Activated CD8-positive, alpha-beta T cell treated with anti-CD3 and anti-CD28 coated beads, Interleukin-2, amount 10 ng/mL, durations not matched to agents 7 days and 5 days (primary cell): Measurements from ENCODE around the gene MAST4. TPM values are rescaled to one million over a fixed set of nuclear protein-coding genes. Genes with fewer than 3 reads are reported as not detected.

Experiments
- ATAC-seq: fragments of 150-1000 bp; cut with Tn5 transposase; one replicate; pipeline ENCODE4 v1.10.0; 2021; ENCODE audit warnings: moderate library complexity
- CTCF ChIA-PET: fragments of 350-600 bp; sonication (Branson Sonifier 250); formaldehyde crosslinking; loops from one replicate; lab custom pipeline; 2021; ENCODE audit warnings: antibody characterized with exemption; lab: Charles Lee
- POLR2A ChIA-PET: fragments of 350-600 bp; sonication (Branson Sonifier 250); formaldehyde crosslinking; loops from one replicate; lab custom pipeline; 2021; ENCODE audit warnings: antibody characterized with exemption; lab: Charles Lee
- DNase-seq: peaks from one replicate; pipeline ENCODE4 v3.0.0-alpha.2; 2020
- H3K27ac Mint-ChIP-seq: one replicate; pipeline ENCODE4 v1.8.0; 2021; ENCODE audit warnings: mild to moderate bottlenecking, mixed read lengths
- H3K27me3 Mint-ChIP-seq: one replicate; pipeline ENCODE4 v1.8.0; 2021; ENCODE audit warnings: low read depth, mixed read lengths
- H3K36me3 Mint-ChIP-seq: one replicate; pipeline ENCODE4 v1.8.0; 2021; ENCODE audit warnings: low read depth, mixed read lengths
- H3K4me1 Mint-ChIP-seq: one replicate; pipeline ENCODE4 v1.8.0; 2021; ENCODE audit warnings: low read depth, mixed read lengths
- H3K4me3 Mint-ChIP-seq: one replicate; pipeline ENCODE4 v1.8.0; 2021; ENCODE audit warnings: mild to moderate bottlenecking, mixed read lengths
- H3K9me3 Mint-ChIP-seq: one replicate; pipeline ENCODE4 v1.8.0; 2022; ENCODE audit warnings: mixed read lengths; ENCODE audit not compliant: insufficient read depth
- total RNA-seq, 2 experiments: library from RNA; stranded (reverse); gene quantifications; one replicate each; pipeline ENCODE4 v1.2.3, GENCODE V29; 2021

The MAST4 gene
- total RNA-seq, 2 experiments from 2014 or later, result 5.5 to 7.1 TPM

GRCh38 chr5:66717455-66718373 is 121.5 kb downstream of the MAST4 start:
- Mint-ChIP-seq H3K4me1 (no peaks in the 10 kb centered on the region), H3K27ac (no peak overlapping the region), H3K4me3 (no peak overlapping the region), H3K27me3 (peaks cover 17% of the 10 kb centered on the region), H3K9me3 (no peaks in the 10 kb centered on the region), H3K36me3 (no peaks in the 10 kb centered on the region)
- ChIA-PET CTCF (no interaction called here), POLR2A (no interaction called here)
- DNase-seq (no peak), ATAC-seq (no peak)

DNA sequence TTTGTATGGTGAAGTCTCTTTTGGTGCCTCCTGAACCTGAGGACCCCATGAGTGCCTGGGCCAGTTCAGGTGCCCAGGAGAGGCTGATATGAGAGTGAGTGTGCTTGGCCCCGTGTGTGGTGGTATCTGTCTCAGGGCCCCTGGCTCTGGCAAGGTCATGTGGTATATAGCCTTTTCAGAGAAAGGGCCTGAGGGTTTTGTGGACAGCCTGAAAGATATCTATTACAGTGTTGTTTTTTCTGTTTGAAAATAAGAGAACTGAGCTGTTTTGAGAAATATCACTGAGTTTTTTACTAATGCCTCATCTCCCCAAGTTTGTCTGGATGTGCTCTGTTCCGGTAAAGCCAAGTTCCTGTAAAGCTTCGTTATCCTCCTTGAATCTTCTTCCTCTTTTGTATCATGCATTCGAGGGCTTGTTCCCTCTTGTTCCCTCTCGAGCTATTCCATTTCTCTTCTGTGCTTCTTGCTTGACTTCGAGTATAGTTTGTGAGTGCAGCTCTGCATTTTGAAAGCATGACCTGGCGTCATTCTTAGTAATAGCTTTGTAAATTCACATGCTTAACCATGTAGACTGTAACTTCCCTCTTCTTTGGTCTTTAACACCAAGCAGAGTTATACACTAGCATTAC is 122.3 kb downstream of the MAST4 start:
- Mint-ChIP-seq H3K4me3 (no peak overlapping the region), H3K36me3 (no peaks in the 10 kb centered on the region), H3K27me3 (peaks cover 17% of the 10 kb centered on the region), H3K4me1 (no peaks in the 10 kb centered on the region), H3K27ac (no peak overlapping the region), H3K9me3 (no peaks in the 10 kb centered on the region)
- ChIA-PET CTCF (no interaction called here), POLR2A (no interaction called here)
- DNase-seq (no peak), ATAC-seq (no peak)

- CTCF ChIA-PET, result no interaction called here
- H3K27me3 Mint-ChIP-seq, result peaks cover 21% of the 10 kb centered on the region
- H3K4me1 Mint-ChIP-seq, result no peaks in the 10 kb centered on the region
- DNase-seq (no peak), ATAC-seq (no peak)
- H3K36me3 Mint-ChIP-seq, result no peaks in the 10 kb centered on the region
- POLR2A ChIA-PET, result no interaction called here
- H3K9me3 Mint-ChIP-seq, result no peaks in the 10 kb centered on the region
- no peak overlapping the region for H3K27ac Mint-ChIP-seq
- H3K4me3 Mint-ChIP-seq, result no peak overlapping the region
These were observed 124.6 kb downstream of the MAST4 start for GRCh38 chr5:66720780-66721179.

- no peak for ATAC-seq
- no peaks in the 10 kb centered on the region for H3K4me1 Mint-ChIP-seq
- H3K27me3 Mint-ChIP-seq, result peaks cover 24% of the 10 kb centered on the region
These were observed 126.5 kb downstream of the MAST4 start for GRCh38 chr5:66722686-66723085.

GRCh38 chr5:66724349-66725139 is 128.4 kb downstream of the MAST4 start:
- H3K27me3 Mint-ChIP-seq, result peaks cover 25% of the 10 kb centered on the region
- H3K4me3 Mint-ChIP-seq, result no peak overlapping the region
- no peaks in the 10 kb centered on the region for H3K9me3 Mint-ChIP-seq
- no peak overlapping the region for H3K27ac Mint-ChIP-seq
- H3K36me3 Mint-ChIP-seq, result no peaks in the 10 kb centered on the region
- DNase-seq (no peak), ATAC-seq (no peak)
- H3K4me1 Mint-ChIP-seq, result no peaks in the 10 kb centered on the region
- POLR2A ChIA-PET, result no interaction called here
- CTCF ChIA-PET, result interaction anchor here (0.9 kb wide), 1 partner anchor 418 kb away, joined by 3 read pairs; no protein-coding TSS in a partner anchor

More at GRCh38 chr5:66722686-66723085, 126.5 kb downstream of the MAST4 start:
- CTCF ChIA-PET, result no interaction called here
- DNase-seq, result no peak
- no peak overlapping the region for H3K4me3 Mint-ChIP-seq
- POLR2A ChIA-PET, result no interaction called here
- no peak overlapping the region for H3K27ac Mint-ChIP-seq
- no peaks in the 10 kb centered on the region for H3K36me3 Mint-ChIP-seq
- H3K9me3 Mint-ChIP-seq, result no peaks in the 10 kb centered on the region

DNA sequence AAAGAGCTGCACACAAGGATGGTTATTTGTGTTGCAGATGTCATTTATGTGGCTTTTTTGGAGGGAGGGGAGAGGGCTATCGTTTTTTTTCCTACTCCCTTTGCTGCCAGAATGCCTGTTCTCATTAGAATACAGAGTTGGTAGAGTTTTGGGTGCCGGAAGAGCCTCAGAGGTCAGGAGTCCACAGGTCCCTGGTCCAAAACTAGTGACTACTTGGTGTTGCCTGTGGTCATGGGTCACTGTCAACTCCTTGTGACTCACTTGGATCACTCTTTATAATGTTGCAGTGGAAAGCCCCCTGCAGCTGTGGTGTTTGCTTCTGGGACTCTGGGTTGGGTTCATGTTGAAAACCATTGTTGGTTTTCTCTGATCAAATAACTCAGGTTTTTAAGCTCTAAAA is 131.4 kb downstream of the MAST4 start:
- Mint-ChIP-seq H3K36me3 (no peaks in the 10 kb centered on the region), H3K4me3 (no peak overlapping the region), H3K27me3 (peaks cover 20% of the 10 kb centered on the region), H3K9me3 (no peaks in the 10 kb centered on the region), H3K4me1 (no peaks in the 10 kb centered on the region), H3K27ac (no peak overlapping the region)
- DNase-seq (no peak), ATAC-seq (no peak)
- CTCF ChIA-PET, result no interaction called here
- POLR2A ChIA-PET, result no interaction called here

- ATAC-seq, result no peak
- DNase-seq, result no peak
- no peaks in the 10 kb centered on the region for H3K4me1 Mint-ChIP-seq
- H3K27me3 Mint-ChIP-seq, result peaks cover 23% of the 10 kb centered on the region
- POLR2A ChIA-PET, result no interaction called here
- H3K9me3 Mint-ChIP-seq, result no peaks in the 10 kb centered on the region
- CTCF ChIA-PET, result no interaction called here
- H3K4me3 Mint-ChIP-seq, result no peak overlapping the region
- H3K27ac Mint-ChIP-seq, result no peak overlapping the region
- H3K36me3 Mint-ChIP-seq, result no peaks in the 10 kb centered on the region
These were observed 131.9 kb downstream of the MAST4 start for GRCh38 chr5:66728049-66728448.

- H3K4me1 Mint-ChIP-seq, result no peaks in the 10 kb centered on the region
- CTCF ChIA-PET, result no interaction called here
- no peak for ATAC-seq
- H3K9me3 Mint-ChIP-seq, result no peaks in the 10 kb centered on the region
- POLR2A ChIA-PET, result no interaction called here
- no peak overlapping the region for H3K27ac Mint-ChIP-seq
- DNase-seq, result no peak
- H3K36me3 Mint-ChIP-seq, result no peaks in the 10 kb centered on the region
- no peak overlapping the region for H3K4me3 Mint-ChIP-seq
- peaks cover 17% of the 10 kb centered on the region for H3K27me3 Mint-ChIP-seq
These were observed 140.9 kb downstream of the MAST4 start for GRCh38 chr5:66737096-66737495.

DNA sequence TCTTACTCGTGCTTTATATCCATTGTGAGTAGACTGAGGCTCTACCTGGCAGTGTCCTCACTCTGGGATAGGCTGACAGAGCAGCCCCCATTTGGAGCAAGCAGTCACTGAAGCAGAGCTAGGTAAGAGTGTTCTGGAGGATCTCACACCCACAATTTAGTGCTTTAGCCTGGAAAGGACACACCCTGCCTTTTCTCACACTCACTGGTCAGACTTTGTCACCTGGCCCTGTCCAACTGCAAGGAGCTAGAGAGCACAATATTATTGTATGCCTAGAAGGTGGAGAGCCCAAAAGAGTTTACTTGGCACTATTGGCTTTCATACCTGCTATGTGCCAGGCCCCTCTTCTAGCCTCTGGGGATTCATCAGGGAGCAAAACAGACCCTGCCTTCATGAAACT is 141.9 kb downstream of the MAST4 start:
- Mint-ChIP-seq H3K4me3 (no peak overlapping the region), H3K4me1 (peaks cover 7% of the 10 kb centered on the region), H3K27me3 (peaks cover 12% of the 10 kb centered on the region), H3K9me3 (no peaks in the 10 kb centered on the region), H3K27ac (no peak overlapping the region), H3K36me3 (no peaks in the 10 kb centered on the region)
- no peak for DNase-seq
- no peak for ATAC-seq
- ChIA-PET POLR2A (no interaction called here), CTCF (no interaction called here)

DNA sequence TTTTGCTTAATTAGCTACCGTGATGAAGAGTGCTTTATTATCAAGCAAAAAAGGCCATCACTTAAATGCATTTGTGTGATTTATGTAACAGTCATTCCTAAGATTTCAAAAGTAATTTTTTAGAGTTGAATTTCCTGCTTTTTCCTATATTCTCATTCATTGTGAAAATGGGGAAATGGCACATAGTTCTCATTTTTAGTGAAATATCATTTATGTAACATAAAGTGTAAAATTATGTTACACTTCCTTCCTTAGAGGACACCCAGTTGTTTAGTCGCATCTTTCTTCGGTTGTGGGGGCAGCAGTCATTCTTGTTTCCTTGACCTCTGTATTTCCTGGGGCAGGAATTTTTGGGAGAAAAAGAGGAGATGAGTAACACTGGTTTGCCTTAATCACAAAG is 142.8 kb downstream of the MAST4 start:
- Mint-ChIP-seq H3K9me3 (no peaks in the 10 kb centered on the region), H3K4me3 (no peak overlapping the region)

DNA sequence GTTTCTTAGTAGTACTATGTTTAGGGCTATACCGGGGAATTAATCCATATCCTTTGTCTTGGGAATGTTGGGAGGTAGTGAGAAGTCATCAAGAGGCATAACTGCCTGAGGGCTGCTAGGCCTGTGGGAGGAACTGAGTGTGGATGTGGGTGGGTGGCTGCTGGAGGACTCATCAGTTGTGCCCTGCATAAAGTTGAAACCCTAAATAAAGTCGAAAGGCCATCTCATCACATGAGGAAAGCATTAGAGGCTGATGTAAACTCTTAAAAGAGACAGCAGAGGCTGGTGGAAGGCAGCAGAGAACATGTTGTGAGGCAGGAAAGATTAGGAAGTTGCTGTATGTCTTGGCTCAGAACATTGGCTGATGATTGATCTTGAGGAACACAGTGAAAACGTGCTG is 143.8 kb downstream of the MAST4 start:
- DNase-seq (no peak), ATAC-seq (no peak)
- H3K4me1 Mint-ChIP-seq, result peaks cover 9% of the 10 kb centered on the region
- H3K36me3 Mint-ChIP-seq, result no peaks in the 10 kb centered on the region
- no peaks in the 10 kb centered on the region for H3K9me3 Mint-ChIP-seq
- peaks cover 12% of the 10 kb centered on the region for H3K27me3 Mint-ChIP-seq
- no peak overlapping the region for H3K27ac Mint-ChIP-seq
- ChIA-PET CTCF (interaction anchor here (1.3 kb wide), 1 partner anchor 434 kb away, joined by 4 read pairs; no protein-coding TSS in a partner anchor), POLR2A (no interaction called here)
- H3K4me3 Mint-ChIP-seq, result no peak overlapping the region

More for the DNA sequence above, 142.8 kb downstream of the MAST4 start:
- H3K4me1 Mint-ChIP-seq, result peaks cover 9% of the 10 kb centered on the region
- ATAC-seq (no peak), DNase-seq (no peak)
- H3K27ac Mint-ChIP-seq, result no peak overlapping the region
- no peaks in the 10 kb centered on the region for H3K36me3 Mint-ChIP-seq
- H3K27me3 Mint-ChIP-seq, result peaks cover 12% of the 10 kb centered on the region
- CTCF ChIA-PET, result no interaction called here
- POLR2A ChIA-PET, result no interaction called here
